G401 (cell line): ENCODE data around the gene OVOL2. TPM values are rescaled to one million over a fixed set of nuclear protein-coding genes. Genes with fewer than 3 reads are reported as not detected.
"Not testable (repeated sequence)": the region's sequence is repeated elsewhere in the genome, so short reads cannot be mapped to it uniquely, and the experiment has no call there.

ENCODE experiments used
- DNase-seq: peaks from one replicate; pipeline ENCODE4 v3.0.0-alpha.2; 2015; ENCODE audit warnings: low spot score
- in situ Hi-C: cut with HindIII; loops from 2 replicates; pipeline ENCODE4 v1.10.0; 2016; ENCODE audit warnings: low sequenced_read_pairs, mixed read lengths
- total RNA-seq: library from RNA; depleted of rRNA; stranded (reverse); fragments of >200 nt; shearing (Covaris generic); gene quantifications from 2 replicates; pipeline ENCODE4 v1.2.3, GENCODE V29; 2014

Gene OVOL2
- total RNA-seq, 1 experiment from 2014 or later = not detected

DNA sequence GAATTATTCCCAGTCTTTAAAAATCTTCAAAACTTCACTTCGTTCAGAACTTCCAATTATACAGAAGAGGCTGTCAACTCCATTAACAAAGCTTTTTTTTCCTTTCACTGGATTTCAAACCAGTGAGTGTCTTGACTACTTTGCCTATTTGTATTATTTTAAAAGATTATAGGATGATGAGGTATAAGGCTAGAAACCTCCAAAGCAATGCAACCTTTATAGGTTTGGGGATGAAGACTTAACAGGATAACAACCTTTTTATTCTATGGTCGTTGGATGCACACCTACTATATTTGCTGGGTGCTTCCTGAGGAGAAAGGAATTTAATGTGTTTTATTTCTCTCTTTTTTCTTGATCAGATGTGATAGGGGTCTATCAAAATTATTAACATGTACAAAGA is 1.9 kb upstream of the OVOL2 start:
- in situ Hi-C loops = no loop called here
- DNase-seq = no peak

- in situ Hi-C loops = no loop called here
- DNase-seq = no peak
Observed at GRCh38 chr20:18058661-18059467, 1.1 kb upstream of the OVOL2 start.

DNA sequence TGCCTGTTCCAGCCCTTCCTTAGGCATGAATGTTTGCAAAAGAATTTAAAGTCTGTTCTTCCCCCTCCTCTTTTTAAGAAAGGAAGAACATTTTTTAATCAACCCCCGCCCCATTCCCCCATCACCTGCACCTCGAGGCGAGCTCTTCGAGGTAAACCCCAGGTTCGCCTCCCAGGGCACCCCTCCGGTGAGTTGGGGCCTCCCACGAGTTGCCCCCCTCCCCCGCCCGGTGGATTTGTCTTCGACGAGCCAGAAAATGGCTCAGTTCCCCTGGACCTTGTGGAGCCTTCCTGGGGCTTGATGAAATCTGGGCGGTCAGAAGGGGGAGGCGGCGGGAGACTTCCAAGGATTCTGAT is 256 bp upstream of the OVOL2 start:
- no peak for DNase-seq
- in situ Hi-C loops = no loop called here

DNA sequence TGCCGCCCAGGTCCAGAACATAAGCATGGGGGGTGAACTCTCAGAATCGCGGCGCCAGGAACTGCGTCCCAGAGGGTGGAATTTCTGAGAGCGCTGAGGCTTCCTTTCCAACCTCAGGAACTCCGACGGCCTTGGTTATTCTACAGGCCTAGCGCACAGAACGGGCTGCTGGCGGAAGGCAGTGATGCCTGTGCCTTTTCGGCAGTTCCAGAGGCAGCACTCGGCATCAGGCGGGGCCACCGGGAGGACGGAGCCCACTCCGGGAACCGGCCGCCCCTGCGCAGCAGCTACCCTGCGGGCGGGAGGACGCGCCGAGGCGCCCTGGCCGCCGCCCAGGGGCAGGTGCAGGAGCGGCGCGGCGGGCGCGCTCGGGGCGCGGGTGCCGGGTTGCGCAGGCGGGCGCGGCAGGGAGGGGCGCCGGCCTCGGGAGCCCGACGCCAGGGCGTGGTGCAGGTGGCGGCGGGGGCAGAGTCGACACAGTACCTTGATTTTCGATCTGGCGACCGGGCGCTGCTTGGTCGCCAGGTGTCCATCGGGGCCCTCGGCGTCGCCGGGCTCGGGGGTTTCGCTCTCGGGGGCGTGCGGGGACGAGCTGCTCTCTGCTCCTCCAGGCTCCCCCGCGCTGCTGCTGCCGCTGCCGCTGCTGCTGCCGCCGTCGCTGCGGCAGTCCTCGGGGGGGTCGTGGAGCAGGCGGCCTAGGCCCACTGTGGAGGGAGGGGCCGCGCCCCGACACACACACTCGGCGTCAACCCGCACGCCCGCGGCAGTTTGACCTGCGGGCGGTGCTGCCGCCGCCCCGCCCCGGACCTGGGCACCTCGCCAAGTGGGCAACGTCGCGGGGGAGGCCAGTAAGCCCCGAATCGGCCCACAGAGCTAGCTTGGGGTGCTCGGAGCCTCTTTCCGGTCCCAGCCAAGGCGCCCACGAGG is 1.3 kb downstream of the OVOL2 start:
- in situ Hi-C loops = no loop called here
- DNase-seq = no peak

GRCh38 chr20:18055261-18055660 is 2.5 kb downstream of the OVOL2 start:
- in situ Hi-C loops = no loop called here
- no peak for DNase-seq

- in situ Hi-C loops = no loop called here
- DNase-seq = no peak
Observed at GRCh38 chr20:18052856-18053255, 4.9 kb downstream of the OVOL2 start.

DNA sequence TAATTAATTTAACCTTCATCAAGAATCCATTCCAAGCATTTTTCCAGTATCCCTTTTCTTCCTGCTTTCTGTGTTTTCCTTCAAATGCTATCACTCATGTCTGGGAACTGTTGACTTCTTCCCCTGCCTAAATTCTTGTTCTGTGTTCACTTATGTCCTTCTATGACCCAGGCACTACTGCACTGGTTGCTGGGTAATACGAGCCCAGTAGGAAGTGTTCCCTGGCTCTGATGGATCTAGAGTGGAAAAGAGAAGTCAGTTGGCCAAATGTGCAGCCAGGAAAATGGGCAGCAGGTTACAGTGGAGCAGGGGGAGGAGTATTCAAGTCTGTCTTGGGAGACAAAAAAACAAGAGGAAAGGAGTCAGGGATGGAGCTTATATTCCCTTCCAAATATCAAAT is 7.1 kb downstream of the OVOL2 start:
- in situ Hi-C loops = no loop called here
- DNase-seq = no peak

GRCh38 chr20:18048176-18048575 is 9.5 kb downstream of the OVOL2 start:
- in situ Hi-C loops = no loop called here
- no peak for DNase-seq

- in situ Hi-C loops = no loop called here
- no peak for DNase-seq
Observed at GRCh38 chr20:18046535-18046934, 11.2 kb downstream of the OVOL2 start.

- in situ Hi-C loops = no loop called here
- no peak for DNase-seq
Observed at GRCh38 chr20:18042229-18042628, 15.5 kb downstream of the OVOL2 start.

DNA sequence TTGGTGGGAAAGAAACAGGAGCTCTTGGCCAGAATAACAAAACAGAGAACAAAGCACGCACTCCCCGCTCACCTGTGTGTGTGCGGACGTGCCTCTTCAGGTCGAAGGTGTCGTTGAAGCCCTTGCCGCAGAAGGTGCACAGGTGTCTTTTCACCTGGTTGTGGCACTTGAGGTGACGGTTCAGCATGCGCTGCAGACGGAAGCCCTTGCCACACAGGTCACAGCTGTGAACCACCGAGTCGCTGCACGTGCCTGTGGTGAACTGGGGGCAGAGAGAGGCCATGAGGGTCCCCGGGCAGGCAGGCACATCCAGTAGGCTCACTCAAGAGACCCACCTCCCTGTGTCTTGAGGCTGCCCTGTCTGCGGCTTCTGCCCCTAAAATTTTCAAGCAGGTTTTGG is 16.3 kb downstream of the OVOL2 start:
- in situ Hi-C loops = no loop called here
- DNase-seq = no peak

DNA sequence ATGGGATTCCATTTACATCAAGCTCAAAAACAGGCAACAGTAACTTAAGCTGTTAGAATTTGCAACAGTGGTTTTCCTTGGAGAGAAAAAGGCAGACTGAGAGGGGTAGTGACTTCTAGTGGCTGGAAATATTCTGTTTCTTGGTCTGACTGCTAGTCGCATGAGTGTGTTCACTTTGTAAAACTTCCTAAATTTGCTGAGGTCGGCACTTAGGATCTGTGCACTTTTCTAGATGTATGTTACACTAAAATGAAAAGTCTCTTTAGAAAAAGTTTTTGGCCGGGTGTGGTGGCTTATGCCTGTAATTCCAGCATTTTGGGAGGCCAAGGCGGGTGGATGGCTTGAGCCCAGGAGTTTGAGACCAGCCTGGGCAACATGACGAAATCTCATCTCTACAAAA is 18.7 kb downstream of the OVOL2 start:
- in situ Hi-C loops = no loop called here
- no peak for DNase-seq

- in situ Hi-C loops = no loop called here
- DNase-seq = no peak
Observed at GRCh38 chr20:18034039-18034438, 23.7 kb downstream of the OVOL2 start.

DNA sequence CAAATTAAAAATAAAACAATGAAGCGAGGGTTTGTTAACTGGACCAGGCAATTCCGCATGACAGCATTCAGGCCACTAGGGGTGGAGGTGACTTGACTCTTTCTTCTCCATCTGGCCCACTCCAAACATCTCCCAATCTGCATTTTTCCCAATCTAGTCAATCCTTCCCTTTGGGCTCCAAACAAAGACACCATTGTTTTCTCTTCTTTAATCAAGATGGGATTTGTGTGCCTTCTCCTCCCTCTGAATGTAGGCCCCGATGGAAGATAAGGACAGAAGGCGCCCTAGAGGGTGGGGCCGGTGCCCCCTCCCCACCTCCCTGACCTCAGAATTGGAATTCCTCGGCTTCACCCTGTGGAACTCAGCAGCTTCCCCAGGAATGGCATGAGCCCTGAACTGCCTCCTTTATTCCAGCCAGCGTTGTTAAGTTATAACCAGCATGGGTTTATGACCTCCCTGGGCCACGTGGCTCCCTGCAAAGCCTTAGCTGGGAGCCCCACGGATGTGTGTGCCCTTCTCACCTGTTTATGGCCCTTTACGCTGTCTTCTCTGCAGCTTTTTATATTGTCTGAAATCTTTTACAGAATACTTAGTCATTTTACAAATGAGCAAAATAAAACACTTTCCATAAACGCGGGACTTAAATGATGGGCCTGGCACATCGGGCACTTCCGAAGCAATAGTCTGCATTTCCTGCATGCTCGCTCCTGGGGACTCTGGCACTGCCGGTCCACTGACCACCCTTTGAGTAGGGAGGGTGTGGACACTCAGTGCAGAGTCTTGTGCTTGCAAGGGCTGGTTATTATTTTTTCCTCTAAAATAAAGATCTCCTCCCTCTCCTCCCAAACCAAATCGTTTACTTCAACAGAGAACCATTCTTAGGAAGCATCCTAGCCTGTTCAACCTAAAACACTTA is 24.5 kb downstream of the OVOL2 start:
- no peak for DNase-seq
- in situ Hi-C loops = no loop called here

GRCh38 chr20:18031888-18032509 is 25.7 kb downstream of the OVOL2 start:
- no peak for DNase-seq
- in situ Hi-C loops = no loop called here

- in situ Hi-C loops = no loop called here
- DNase-seq = no peak
Observed at GRCh38 chr20:18031050-18031449, 26.7 kb downstream of the OVOL2 start.

GRCh38 chr20:18030020-18030419 is 27.7 kb downstream of the OVOL2 start:
- in situ Hi-C loops = no loop called here
- no peak for DNase-seq

DNA sequence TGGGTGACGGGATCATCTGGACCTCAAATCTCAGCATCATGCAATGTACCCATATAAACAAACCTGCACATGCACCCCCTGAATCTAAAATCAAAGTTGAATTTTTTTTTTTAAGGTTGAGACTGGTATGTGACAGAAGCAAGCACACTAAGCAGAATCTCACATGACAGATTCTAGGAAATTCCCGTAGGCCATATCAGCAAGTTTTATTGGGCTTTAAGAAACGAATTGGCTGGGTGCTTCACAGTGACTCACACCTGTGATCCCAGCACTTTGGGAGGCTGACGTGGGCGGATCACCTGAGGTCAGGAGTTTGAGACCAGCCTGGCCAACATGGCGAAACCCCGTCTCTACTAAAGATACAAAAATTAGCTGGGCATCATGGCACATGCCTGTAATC is 30.7 kb downstream of the OVOL2 start:
- DNase-seq, in situ Hi-C loops: not testable (repeated sequence)

DNA sequence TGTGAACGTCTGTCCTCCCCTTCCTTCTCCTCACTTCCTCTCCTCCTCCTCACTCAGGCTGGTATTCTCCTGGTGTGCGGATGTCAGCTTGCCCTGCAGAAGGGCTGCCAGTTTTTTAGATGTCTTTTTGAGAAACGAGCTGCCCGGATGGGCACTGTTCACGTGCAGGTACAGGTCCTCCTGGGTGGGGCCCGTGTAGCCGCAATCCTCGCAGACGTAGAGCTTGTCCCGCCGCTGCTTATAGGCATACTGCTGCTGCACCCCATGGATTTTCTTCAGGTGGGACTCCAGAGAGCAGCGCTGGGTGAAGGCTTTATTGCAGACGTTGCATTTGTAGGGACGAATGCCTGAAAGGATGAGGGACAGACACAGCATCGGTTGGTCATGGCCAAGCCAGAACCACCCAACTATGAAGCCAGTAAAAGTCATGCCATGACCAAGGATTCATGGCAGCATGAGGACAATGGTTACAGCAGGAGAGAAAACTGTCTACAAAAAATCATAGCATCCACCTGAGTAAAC is 33.0 kb downstream of the OVOL2 start:
- no peak for DNase-seq
- in situ Hi-C loops = no loop called here
